Gastrocnemius medialis (tissue), 4 donors: ENCODE measurements around the gene TIA1. TPM values are rescaled to one million over a fixed set of nuclear protein-coding genes. Genes with fewer than 3 reads are reported as not detected.
"Not testable (repeated sequence)": the region's sequence is repeated elsewhere in the genome, so short reads cannot be mapped to it uniquely, and the experiment has no call there.

Experiments used
- ATAC-seq, 2 donors: fragments of 150-250 bp; one replicate each; pipeline ENCODE4 v1.9.1; 2016
- DNase-seq, 2 donors: peaks; one replicate each; pipeline ENCODE4 v3.0.0-alpha.2; 2019
- H3K27ac ChIP-seq, 4 donors: fragments of 200-600 bp; sonication (generic); 1 replicate in 1 of 4; 2 replicates in 3 of 4; pipeline ENCODE4 v1.5.1; 2016 to 2018; ENCODE audit warnings: mild to moderate bottlenecking in 2 of 4, moderate library complexity in 1 of 4
- H3K27me3 ChIP-seq, 3 donors: fragments of 200-600 bp; sonication (generic) in 2 of 3; 1 replicate in 1 of 3; 2 replicates in 2 of 3; pipeline versions ENCODE4 v1.5.1 to v1.6.0; 2016 to 2019; ENCODE audit warnings: mild to moderate bottlenecking in 1 of 3, moderate library complexity in 1 of 3
- H3K36me3 ChIP-seq, 2 donors: fragments of 200-600 bp; sonication (generic) in 1 of 2; one replicate each; pipeline ENCODE4 v1.5.1; 2017 to 2018
- H3K4me1 ChIP-seq, 2 donors: fragments of 200-600 bp; sonication (generic) in 1 of 2; one replicate each; pipeline ENCODE4 v1.5.1; 2016 to 2017; ENCODE audit warnings: mild to moderate bottlenecking in 2 of 2
- H3K4me3 ChIP-seq, 4 donors: fragments of 200-600 bp; sonication (generic) in 3 of 4; 1 replicate in 1 of 4; 2 replicates in 3 of 4; pipeline ENCODE4 v1.5.1; 2016 to 2019; ENCODE audit warnings: mild to moderate bottlenecking in 2 of 4
- H3K9me3 ChIP-seq, 3 donors: fragments of 200-600 bp; sonication (generic) in 2 of 3; 1 replicate in 1 of 3; 2 replicates in 2 of 3; pipeline ENCODE4 v1.5.1; 2016 to 2019
- CTCF ChIP-seq, 5 experiments: fragments of 450-650 bp in 3 of 5; fragments of 200-600 bp in 2 of 5; sonication (generic) in 2 of 5; IDR thresholded peaks in 4 of 5; conservative IDR thresholded peaks in 1 of 5; 1 replicate in 4 of 5; 2 replicates in 1 of 5; pipeline ENCODE4 v1.5.1; 2016 to 2019; ENCODE audit warnings: antibody characterized with exemption in 5 of 5, mild to moderate bottlenecking in 3 of 5, moderate library complexity in 3 of 5
- POLR2A ChIP-seq, 2 donors: fragments of 450-650 bp; IDR thresholded peaks; one replicate each; pipeline ENCODE4 v1.6.1; 2017; ENCODE audit warnings: antibody characterized with exemption in 2 of 2, mild to moderate bottlenecking in 2 of 2, moderate library complexity in 2 of 2
- in situ Hi-C, 4 donors: fragments of 200-750 bp; cut with MboI; loops; one replicate each; pipeline versions ENCODE4 v1.15.0 to v1.8.0; 2017; ENCODE audit warnings: low sequenced_read_pairs in 4 of 4
- intact Hi-C: fragments of 100-400 bp; cut with DNase I; formaldehyde crosslinking; loops from one replicate; pipeline ENCODE4 v1.15.1; 2023; ENCODE audit warnings: low total_unique reads
- total RNA-seq, 4 donors: library from RNA; depleted of rRNA; stranded (reverse); fragments of >200 nt; gene quantifications; one replicate each; pipeline versions ENCODE4 v1.1.0 to v1.2.3, GENCODE V29; 2016

The TIA1 gene
- total RNA-seq, 4 donors from 2014 or later = 20.2 to 54.8 (median 26.6) TPM

- Histone ChIP-seq H3K9me3 (no peaks in the 10 kb centered on the region), H3K36me3 (no peaks in the 10 kb centered on the region), H3K4me1 (peaks cover 4 to 6% of the 10 kb centered on the region in 2 donors), H3K27me3 (no peaks in the 10 kb centered on the region), H3K4me3 (no peak overlapping the region), H3K27ac (no peak overlapping the region)
- DNase-seq = no peak
- no peak for TF ChIP-seq POLR2A (IDR thresholded peaks at IDR 0.05)
- TF ChIP-seq CTCF (IDR thresholded peaks at IDR 0.05 in 4 of 5, conservative IDR thresholded peaks at IDR 0.05 in 1 of 5) = no peak
- in situ Hi-C loops (no loop called here), intact Hi-C loops (no loop called here)
- ATAC-seq = no peak
Measured at GRCh38 chr2:70192516-70192915, 55.9 kb downstream of the TIA1 start.

- peaks cover 4 to 6% of the 10 kb centered on the region in 2 donors for H3K4me1 ChIP-seq
Measured at GRCh38 chr2:70191244-70191735, 57.1 kb downstream of the TIA1 start.

GRCh38 chr2:70190418-70191243 lies 57.8 kb downstream of the TIA1 start, which contains the start of gene C2orf42:
Gene C2orf42, minus strand, starts transcription at chr2:70191019. Its CDS starts 9,034 bp downstream, at chr2:70181985.
- ATAC-seq (peak; percentile 98), DNase-seq (peak; percentile 94 to 97)
- no peaks in the 10 kb centered on the region for H3K9me3 ChIP-seq
- peak within 1 kb of the TSS; percentile 92 to 99 (median 92) for H3K27ac ChIP-seq
- TF ChIP-seq CTCF (IDR thresholded peaks at IDR 0.05 in 4 of 5, conservative IDR thresholded peaks at IDR 0.05 in 1 of 5) (no peak), POLR2A (IDR thresholded peaks at IDR 0.05) (peak; percentile 91 to 97)
- intact Hi-C loops = loop anchor here (1.0 to 2.0 kb wide), 5 partner anchors 48 to 276 kb away; partner anchors contain the start of genes FAM136A, MXD1, PCBP1 and TIA1
- no peaks in the 10 kb centered on the region for H3K36me3 ChIP-seq
- no peaks in the 10 kb centered on the region for H3K27me3 ChIP-seq
- in situ Hi-C loops = no loop called here
- peaks cover 4 to 6% of the 10 kb centered on the region in 2 donors for H3K4me1 ChIP-seq
- H3K4me3 ChIP-seq = peak within 1 kb of the TSS; percentile 72 to 96 (median 88)

More at GRCh38 chr2:70191244-70191735, 57.1 kb downstream of the TIA1 start:
- in situ Hi-C loops (no loop called here), intact Hi-C loops (loop anchor here (2.0 kb wide), 4 partner anchors 48 to 276 kb away; partner anchors contain the start of genes FAM136A, MXD1 and PCBP1)
- Histone ChIP-seq H3K36me3 (no peaks in the 10 kb centered on the region), H3K27ac (peak overlapping the region; percentile 92 to 99 (median 92)), H3K4me3 (peak overlapping the region; percentile 72 to 96 (median 88)), H3K27me3 (no peaks in the 10 kb centered on the region), H3K9me3 (no peaks in the 10 kb centered on the region)
- TF ChIP-seq POLR2A (IDR thresholded peaks at IDR 0.05) = no peak
- no peak for TF ChIP-seq CTCF (IDR thresholded peaks at IDR 0.05 in 4 of 5, conservative IDR thresholded peaks at IDR 0.05 in 1 of 5)
- DNase-seq (no peak), ATAC-seq (no peak)

- no peaks in the 10 kb centered on the region for H3K27me3 ChIP-seq
- in situ Hi-C loops = no loop called here
- H3K4me3 ChIP-seq = no peak overlapping the region
- no peaks in the 10 kb centered on the region for H3K36me3 ChIP-seq
- no peak for DNase-seq
- H3K4me1 ChIP-seq = peaks cover 4 to 6% of the 10 kb centered on the region in 2 donors
- TF ChIP-seq CTCF (IDR thresholded peaks at IDR 0.05 in 4 of 5, conservative IDR thresholded peaks at IDR 0.05 in 1 of 5) (no peak), POLR2A (IDR thresholded peaks at IDR 0.05) (no peak)
- intact Hi-C loops = no loop called here
- no peak overlapping the region for H3K27ac ChIP-seq
- ATAC-seq = no peak
- no peaks in the 10 kb centered on the region for H3K9me3 ChIP-seq
Measured at GRCh38 chr2:70188460-70188859, 60.0 kb downstream of the TIA1 start.

GRCh38 chr2:70187170-70187569 lies 61.3 kb downstream of the TIA1 start:
- H3K9me3 ChIP-seq, H3K36me3 ChIP-seq, intact Hi-C loops, H3K27ac ChIP-seq, H3K27me3 ChIP-seq, ATAC-seq, H3K4me3 ChIP-seq, in situ Hi-C loops, H3K4me1 ChIP-seq, DNase-seq: not testable (repeated sequence)
